ENCODE measurements around the gene H1-8.

Gene H1-8

GRCh38 chr3:129517516-129517915 is 25.5 kb upstream of the H1-8 start (continued):
- no peak for TF ChIP-seq ZNF10 (tag by site-specific recombination; IDR thresholded peaks at IDR 0.05)

GRCh38 chr3:129518038-129518561 is 24.9 kb upstream of the H1-8 start:
- ChIA-PET CTCF (no interaction called here), POLR2A (no interaction called here)
- Histone ChIP-seq H3K36me3 (ENCODE audit: control insufficient read depth in 2 of 2, insufficient read depth in 1 of 2, low read length in 2 of 2) (peaks cover 0 to 8% of the 10 kb centered on the region in 2 experiments; a peak in 1 of 3 replicates), H3K4me3 (ENCODE audit: low read depth, low read length) (no peak overlapping the region), H3K9me3 (ENCODE audit: control insufficient read depth, insufficient read depth, low read depth, low read length) (no peaks in the 10 kb centered on the region), H3K27ac (ENCODE audit: extremely low read depth, low read depth, low read length) (no peak overlapping the region), H3K4me1 (ENCODE audit: control insufficient read depth, insufficient read depth, low read length) (no peaks in the 10 kb centered on the region)
- TF ChIP-seq REST (tag by site-specific recombination; IDR thresholded peaks at IDR 0.05) (no peak), ZNF660 (tag by site-specific recombination; IDR thresholded peaks at IDR 0.05) (no peak), ZNF19 (tag by site-specific recombination; IDR thresholded peaks at IDR 0.05; ENCODE audit: low read depth) (no peak), FEZF1 (tag by site-specific recombination; IDR thresholded peaks at IDR 0.05) (no peak), ZNF202 (tag by site-specific recombination; IDR thresholded peaks at IDR 0.05; ENCODE audit: borderline replicate concordance) (no peak), ZNF24 (tag by site-specific recombination; IDR thresholded peaks at IDR 0.05) (no peak), EGR2 (tag by site-specific recombination; IDR thresholded peaks at IDR 0.05; ENCODE audit: low read depth) (no peak), ZNF501 (tag by site-specific recombination; IDR thresholded peaks at IDR 0.05) (no peak), ZNF302 (tag by site-specific recombination; IDR thresholded peaks at IDR 0.05; ENCODE audit: low read depth) (no peak), ZFP3 (tag by site-specific recombination; IDR thresholded peaks at IDR 0.05; ENCODE audit: low read depth) (no peak), ZNF394 (tag by site-specific recombination; IDR thresholded peaks at IDR 0.05; ENCODE audit: borderline replicate concordance) (no peak), ZNF785 (tag by site-specific recombination; IDR thresholded peaks at IDR 0.05) (no peak), HOXD13 (CRISPR knock-in tag; IDR thresholded peaks at IDR 0.05; ENCODE audit: borderline replicate concordance) (no peak), ZNF26 (tag by site-specific recombination; IDR thresholded peaks at IDR 0.05) (no peak), ZNF561 (tag by site-specific recombination; IDR thresholded peaks at IDR 0.05; ENCODE audit: borderline replicate concordance) (no peak)

GRCh38 chr3:129518581-129518980 is 24.4 kb upstream of the H1-8 start:
- Histone ChIP-seq H3K4me1 (ENCODE audit: control insufficient read depth, insufficient read depth, low read length) (no peaks in the 10 kb centered on the region), H3K9me3 (ENCODE audit: control insufficient read depth, insufficient read depth, low read depth, low read length) (no peaks in the 10 kb centered on the region), H3K36me3 (ENCODE audit: control insufficient read depth in 2 of 2, insufficient read depth in 1 of 2, low read length in 2 of 2) (peaks cover 0 to 8% of the 10 kb centered on the region in 2 experiments; a peak in 1 of 3 replicates), H3K27ac (ENCODE audit: extremely low read depth, low read depth, low read length) (no peak overlapping the region), H3K4me3 (ENCODE audit: low read depth, low read length) (no peak overlapping the region)
- peak; percentile 17; the same call in 1 of the 2 replicates for TF ChIP-seq ZIC2 (tag by site-specific recombination; IDR thresholded peaks at IDR 0.05)
- no peak for TF ChIP-seq EGR2 (tag by site-specific recombination; IDR thresholded peaks at IDR 0.05; ENCODE audit: low read depth)
- ChIA-PET POLR2A (no interaction called here), CTCF (no interaction called here)
